HEK293 (cell line): ENCODE data around the gene TAF5.

Experiments
- GLI4 ChIP-seq: fragments of 450-650 bp; formaldehyde crosslinking; IDR thresholded peaks from 2 replicates; pipeline ENCODE4 v1.5.1; 2016; ENCODE audit warnings: missing biosample characterization, missing genetic modification characterization
- SCRT1 ChIP-seq: fragments of 450-650 bp; formaldehyde crosslinking; IDR thresholded peaks from 2 replicates; pipeline ENCODE4 v1.5.1; 2016; ENCODE audit warnings: missing biosample characterization, missing genetic modification characterization, borderline replicate concordance
- SCRT2 ChIP-seq: fragments of 450-650 bp; formaldehyde crosslinking; IDR thresholded peaks from 2 replicates; pipeline ENCODE4 v1.5.1; 2016; ENCODE audit warnings: missing biosample characterization, missing genetic modification characterization
- SP3 ChIP-seq: fragments of 450-650 bp; formaldehyde crosslinking; IDR thresholded peaks from 2 replicates; pipeline ENCODE4 v1.5.1; 2016; ENCODE audit warnings: missing biosample characterization, missing genetic modification characterization
- ZNF146 ChIP-seq: fragments of 450-650 bp; formaldehyde crosslinking; IDR thresholded peaks from 2 replicates; pipeline ENCODE4 v1.5.1; 2016; ENCODE audit warnings: missing biosample characterization, missing genetic modification characterization
- ZNF184 ChIP-seq: fragments of 450-650 bp; IDR thresholded peaks from 2 replicates; pipeline ENCODE4 v1.5.1; 2018; ENCODE audit warnings: missing biosample characterization, mild to moderate bottlenecking, missing genetic modification characterization
- ZNF274 ChIP-seq, 2 experiments: fragments of 200-500 bp in 1 of 2; fragments of 450-650 bp in 1 of 2; sonication (Bioruptor generic) in 1 of 2; formaldehyde crosslinking in 1 of 2; IDR thresholded peaks; 2 replicates each; pipeline versions ENCODE4 v1.5.1 to v1.6.1; 2014 to 2016; ENCODE audit warnings: borderline replicate concordance in 1 of 2, inconsistent platforms in 1 of 2, low read length in 1 of 2, missing biosample characterization in 1 of 2, missing genetic modification characterization in 1 of 2
- ZNF292 ChIP-seq: fragments of 450-650 bp; formaldehyde crosslinking; IDR thresholded peaks from 2 replicates; pipeline ENCODE4 v1.5.1; 2016; ENCODE audit warnings: low read depth, missing biosample characterization, missing genetic modification characterization, borderline replicate concordance
- ZNF311 ChIP-seq: fragments of 450-650 bp; formaldehyde crosslinking; IDR thresholded peaks from 2 replicates; pipeline ENCODE4 v1.5.1; 2017; ENCODE audit warnings: missing biosample characterization, missing genetic modification characterization, borderline replicate concordance
- ZNF404 ChIP-seq: fragments of 450-650 bp; formaldehyde crosslinking; IDR thresholded peaks from 2 replicates; pipeline ENCODE4 v1.5.1; 2017; ENCODE audit warnings: missing biosample characterization, missing genetic modification characterization
- ZNF501 ChIP-seq: fragments of 450-650 bp; formaldehyde crosslinking; IDR thresholded peaks from 2 replicates; pipeline ENCODE4 v1.5.1; 2016; ENCODE audit warnings: missing biosample characterization, missing genetic modification characterization
- ZNF510 ChIP-seq: fragments of 450-650 bp; formaldehyde crosslinking; IDR thresholded peaks from 2 replicates; pipeline ENCODE4 v1.5.1; 2018; ENCODE audit warnings: mild to moderate bottlenecking, missing genetic modification characterization, missing biosample characterization; ENCODE audit not compliant: insufficient replicate concordance
- ZNF560 ChIP-seq: fragments of 450-650 bp; formaldehyde crosslinking; IDR thresholded peaks from 2 replicates; pipeline ENCODE4 v1.5.1; 2017; ENCODE audit warnings: missing biosample characterization, missing genetic modification characterization, borderline replicate concordance
- ZNF571 ChIP-seq: fragments of 450-650 bp; formaldehyde crosslinking; IDR thresholded peaks from 2 replicates; pipeline ENCODE4 v1.5.0; 2017; ENCODE audit warnings: missing biosample characterization, missing genetic modification characterization
- ZNF664 ChIP-seq: fragments of 450-650 bp; formaldehyde crosslinking; IDR thresholded peaks from 2 replicates; pipeline ENCODE4 v1.5.1; 2016; ENCODE audit warnings: missing biosample characterization, missing genetic modification characterization
- ZNF707 ChIP-seq: fragments of 450-650 bp; formaldehyde crosslinking; IDR thresholded peaks from 2 replicates; pipeline ENCODE4 v1.5.1; 2016; ENCODE audit warnings: missing biosample characterization, missing genetic modification characterization
- ZNF776 ChIP-seq: fragments of 450-650 bp; formaldehyde crosslinking; IDR thresholded peaks from 2 replicates; pipeline ENCODE4 v1.5.0; 2017; ENCODE audit warnings: missing biosample characterization, missing genetic modification characterization, borderline replicate concordance
- ZNF792 ChIP-seq: fragments of 450-650 bp; formaldehyde crosslinking; IDR thresholded peaks from 2 replicates; pipeline ENCODE4 v1.5.1; 2016; ENCODE audit warnings: missing biosample characterization, missing genetic modification characterization
- ZSCAN23 ChIP-seq: fragments of 450-650 bp; formaldehyde crosslinking; IDR thresholded peaks from 2 replicates; pipeline ENCODE4 v1.5.1; 2016; ENCODE audit warnings: missing biosample characterization, missing genetic modification characterization
- TF ChIP-seq, protein P1 (sequence below): fragments of 450-650 bp; formaldehyde crosslinking; IDR thresholded peaks from 2 replicates; pipeline ENCODE4 v1.5.1; 2016; ENCODE audit warnings: missing biosample characterization, missing genetic modification characterization
- TF ChIP-seq, protein P2 (sequence below): fragments of 450-650 bp; formaldehyde crosslinking; IDR thresholded peaks from 2 replicates; pipeline ENCODE4 v1.5.1; 2016; ENCODE audit warnings: missing biosample characterization, missing genetic modification characterization
- TF ChIP-seq, protein P3 (sequence below): fragments of 450-650 bp; formaldehyde crosslinking; IDR thresholded peaks from 2 replicates; pipeline ENCODE4 v1.5.1; 2016; ENCODE audit warnings: missing biosample characterization, missing genetic modification characterization
- TF ChIP-seq, protein P4 (sequence below): fragments of 450-650 bp; formaldehyde crosslinking; conservative IDR thresholded peaks from 2 replicates; pipeline ENCODE4 v1.5.1; 2016; ENCODE audit warnings: low read depth, missing biosample characterization, missing genetic modification characterization
- TF ChIP-seq, protein P5 (sequence below): fragments of 450-650 bp; formaldehyde crosslinking; IDR thresholded peaks from 2 replicates; pipeline ENCODE4 v1.5.1; 2016; ENCODE audit warnings: missing biosample characterization, missing genetic modification characterization, borderline replicate concordance
- TF ChIP-seq, protein P6 (sequence below): fragments of 450-650 bp; formaldehyde crosslinking; IDR thresholded peaks from 2 replicates; pipeline ENCODE4 v1.5.1; 2016; ENCODE audit warnings: missing biosample characterization, missing genetic modification characterization

TAF5 gene

DNA sequence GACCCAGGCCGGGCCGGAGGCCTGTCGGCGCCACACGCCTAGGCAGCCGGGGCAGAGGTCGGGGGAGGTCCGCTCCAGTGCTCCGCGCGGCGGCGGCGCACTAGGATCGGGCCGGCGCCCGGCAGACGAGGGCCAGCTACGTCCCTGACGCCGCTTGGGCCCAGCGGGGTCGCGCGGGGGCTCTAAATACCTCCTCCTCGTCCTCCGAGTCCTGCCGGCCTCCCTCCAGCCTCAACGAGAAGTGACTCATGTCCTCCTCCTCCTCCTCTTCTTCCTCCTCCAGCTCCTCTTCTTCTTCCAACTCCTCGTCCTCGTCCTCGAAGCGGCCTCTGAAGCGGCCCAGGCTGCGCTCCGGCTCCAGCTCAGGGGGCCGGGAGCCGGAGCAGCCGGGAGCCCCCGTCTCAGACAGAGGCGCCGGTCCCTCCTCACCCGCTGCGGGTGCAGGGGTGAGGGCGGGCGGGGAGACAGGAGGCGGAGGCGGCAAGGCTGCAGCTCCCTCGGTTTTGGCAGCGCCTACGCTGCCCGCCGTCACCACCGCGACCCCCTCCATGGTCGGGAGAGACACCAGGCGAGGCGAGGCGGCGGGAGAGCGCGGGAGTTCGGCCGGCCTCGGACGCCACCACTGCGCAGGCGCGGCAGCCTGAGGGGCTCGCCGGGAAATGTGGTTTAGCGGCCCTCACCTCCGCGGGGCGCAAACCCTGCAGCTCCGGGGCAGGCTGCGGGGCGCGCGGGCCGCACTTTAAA lies 17.1 kb upstream of the TAF5 start, which contains the start of gene PCGF6 (continued):
- TF ChIP-seq ZNF792 (tag by site-specific recombination): no peak
- TF ChIP-seq ZSCAN23 (tag by site-specific recombination): peak; percentile 41; the same call in 1 of the 2 replicates
- TF ChIP-seq ZNF404 (tag by site-specific recombination): no peak
- no peak for TF ChIP-seq ZNF184
- TF ChIP-seq ZNF664: no peak
- TF ChIP-seq, protein P1, sequence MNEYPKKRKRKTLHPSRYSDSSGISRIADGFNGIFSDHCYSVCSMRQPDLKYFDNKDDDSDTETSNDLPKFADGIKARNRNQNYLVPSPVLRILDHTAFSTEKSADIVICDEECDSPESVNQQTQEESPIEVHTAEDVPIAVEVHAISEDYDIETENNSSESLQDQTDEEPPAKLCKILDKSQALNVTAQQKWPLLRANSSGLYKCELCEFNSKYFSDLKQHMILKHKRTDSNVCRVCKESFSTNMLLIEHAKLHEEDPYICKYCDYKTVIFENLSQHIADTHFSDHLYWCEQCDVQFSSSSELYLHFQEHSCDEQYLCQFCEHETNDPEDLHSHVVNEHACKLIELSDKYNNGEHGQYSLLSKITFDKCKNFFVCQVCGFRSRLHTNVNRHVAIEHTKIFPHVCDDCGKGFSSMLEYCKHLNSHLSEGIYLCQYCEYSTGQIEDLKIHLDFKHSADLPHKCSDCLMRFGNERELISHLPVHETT (tag by site-specific recombination): no peak
- TF ChIP-seq SCRT1 (tag by site-specific recombination): no peak
- no peak for TF ChIP-seq ZNF510 (tag by site-specific recombination)
- TF ChIP-seq ZNF560 (tag by site-specific recombination): no peak
- no peak for TF ChIP-seq ZNF146
- 0 out of 2 replicates have a peak, but pooled peaks have one; percentile 49 for TF ChIP-seq GLI4 (tag by site-specific recombination)
- no peak for TF ChIP-seq ZNF571
- no peak for TF ChIP-seq ZNF311
- no peak for TF ChIP-seq ZNF707 (tag by site-specific recombination)
- TF ChIP-seq, protein P2, sequence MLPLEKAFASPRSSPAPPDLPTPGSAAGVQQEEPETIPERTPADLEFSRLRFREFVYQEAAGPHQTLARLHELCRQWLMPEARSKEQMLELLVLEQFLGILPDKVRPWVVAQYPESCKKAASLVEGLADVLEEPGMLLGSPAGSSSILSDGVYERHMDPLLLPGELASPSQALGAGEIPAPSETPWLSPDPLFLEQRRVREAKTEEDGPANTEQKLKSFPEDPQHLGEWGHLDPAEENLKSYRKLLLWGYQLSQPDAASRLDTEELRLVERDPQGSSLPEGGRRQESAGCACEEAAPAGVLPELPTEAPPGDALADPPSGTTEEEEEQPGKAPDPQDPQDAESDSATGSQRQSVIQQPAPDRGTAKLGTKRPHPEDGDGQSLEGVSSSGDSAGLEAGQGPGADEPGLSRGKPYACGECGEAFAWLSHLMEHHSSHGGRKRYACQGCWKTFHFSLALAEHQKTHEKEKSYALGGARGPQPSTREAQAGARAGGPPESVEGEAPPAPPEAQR (tag by site-specific recombination): no peak
- TF ChIP-seq, protein P3, sequence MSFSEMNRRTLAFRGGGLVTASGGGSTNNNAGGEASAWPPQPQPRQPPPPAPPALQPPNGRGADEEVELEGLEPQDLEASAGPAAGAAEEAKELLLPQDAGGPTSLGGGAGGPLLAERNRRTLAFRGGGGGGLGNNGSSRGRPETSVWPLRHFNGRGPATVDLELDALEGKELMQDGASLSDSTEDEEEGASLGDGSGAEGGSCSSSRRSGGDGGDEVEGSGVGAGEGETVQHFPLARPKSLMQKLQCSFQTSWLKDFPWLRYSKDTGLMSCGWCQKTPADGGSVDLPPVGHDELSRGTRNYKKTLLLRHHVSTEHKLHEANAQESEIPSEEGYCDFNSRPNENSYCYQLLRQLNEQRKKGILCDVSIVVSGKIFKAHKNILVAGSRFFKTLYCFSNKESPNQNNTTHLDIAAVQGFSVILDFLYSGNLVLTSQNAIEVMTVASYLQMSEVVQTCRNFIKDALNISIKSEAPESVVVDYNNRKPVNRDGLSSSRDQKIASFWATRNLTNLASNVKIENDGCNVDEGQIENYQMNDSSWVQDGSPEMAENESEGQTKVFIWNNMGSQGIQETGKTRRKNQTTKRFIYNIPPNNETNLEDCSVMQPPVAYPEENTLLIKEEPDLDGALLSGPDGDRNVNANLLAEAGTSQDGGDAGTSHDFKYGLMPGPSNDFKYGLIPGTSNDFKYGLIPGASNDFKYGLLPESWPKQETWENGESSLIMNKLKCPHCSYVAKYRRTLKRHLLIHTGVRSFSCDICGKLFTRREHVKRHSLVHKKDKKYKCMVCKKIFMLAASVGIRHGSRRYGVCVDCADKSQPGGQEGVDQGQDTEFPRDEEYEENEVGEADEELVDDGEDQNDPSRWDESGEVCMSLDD (tag by site-specific recombination): peak; percentile 59; the same call in 1 of the 2 replicates
- no peak for TF ChIP-seq SP3 (tag by site-specific recombination)
- no peak for TF ChIP-seq ZNF776 (tag by site-specific recombination)
- TF ChIP-seq, protein P4, sequence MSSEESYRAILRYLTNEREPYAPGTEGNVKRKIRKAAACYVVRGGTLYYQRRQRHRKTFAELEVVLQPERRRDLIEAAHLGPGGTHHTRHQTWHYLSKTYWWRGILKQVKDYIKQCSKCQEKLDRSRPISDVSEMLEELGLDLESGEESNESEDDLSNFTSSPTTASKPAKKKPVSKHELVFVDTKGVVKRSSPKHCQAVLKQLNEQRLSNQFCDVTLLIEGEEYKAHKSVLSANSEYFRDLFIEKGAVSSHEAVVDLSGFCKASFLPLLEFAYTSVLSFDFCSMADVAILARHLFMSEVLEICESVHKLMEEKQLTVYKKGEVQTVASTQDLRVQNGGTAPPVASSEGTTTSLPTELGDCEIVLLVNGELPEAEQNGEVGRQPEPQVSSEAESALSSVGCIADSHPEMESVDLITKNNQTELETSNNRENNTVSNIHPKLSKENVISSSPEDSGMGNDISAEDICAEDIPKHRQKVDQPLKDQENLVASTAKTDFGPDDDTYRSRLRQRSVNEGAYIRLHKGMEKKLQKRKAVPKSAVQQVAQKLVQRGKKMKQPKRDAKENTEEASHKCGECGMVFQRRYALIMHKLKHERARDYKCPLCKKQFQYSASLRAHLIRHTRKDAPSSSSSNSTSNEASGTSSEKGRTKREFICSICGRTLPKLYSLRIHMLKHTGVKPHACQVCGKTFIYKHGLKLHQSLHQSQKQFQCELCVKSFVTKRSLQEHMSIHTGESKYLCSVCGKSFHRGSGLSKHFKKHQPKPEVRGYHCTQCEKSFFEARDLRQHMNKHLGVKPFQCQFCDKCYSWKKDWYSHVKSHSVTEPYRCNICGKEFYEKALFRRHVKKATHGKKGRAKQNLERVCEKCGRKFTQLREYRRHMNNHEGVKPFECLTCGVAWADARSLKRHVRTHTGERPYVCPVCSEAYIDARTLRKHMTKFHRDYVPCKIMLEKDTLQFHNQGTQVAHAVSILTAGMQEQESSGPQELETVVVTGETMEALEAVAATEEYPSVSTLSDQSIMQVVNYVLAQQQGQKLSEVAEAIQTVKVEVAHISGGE (tag by site-specific recombination): no peak
- TF ChIP-seq ZNF274 (IDR thresholded peaks at IDR 0.05; ENCODE audit: low read length): no peak
- TF ChIP-seq ZNF274 (tag by site-specific recombination; IDR thresholded peaks at IDR 0.05; ENCODE audit: borderline replicate concordance): no peak
- TF ChIP-seq ZNF292 (tag by site-specific recombination): no peak
- TF ChIP-seq, protein P5, sequence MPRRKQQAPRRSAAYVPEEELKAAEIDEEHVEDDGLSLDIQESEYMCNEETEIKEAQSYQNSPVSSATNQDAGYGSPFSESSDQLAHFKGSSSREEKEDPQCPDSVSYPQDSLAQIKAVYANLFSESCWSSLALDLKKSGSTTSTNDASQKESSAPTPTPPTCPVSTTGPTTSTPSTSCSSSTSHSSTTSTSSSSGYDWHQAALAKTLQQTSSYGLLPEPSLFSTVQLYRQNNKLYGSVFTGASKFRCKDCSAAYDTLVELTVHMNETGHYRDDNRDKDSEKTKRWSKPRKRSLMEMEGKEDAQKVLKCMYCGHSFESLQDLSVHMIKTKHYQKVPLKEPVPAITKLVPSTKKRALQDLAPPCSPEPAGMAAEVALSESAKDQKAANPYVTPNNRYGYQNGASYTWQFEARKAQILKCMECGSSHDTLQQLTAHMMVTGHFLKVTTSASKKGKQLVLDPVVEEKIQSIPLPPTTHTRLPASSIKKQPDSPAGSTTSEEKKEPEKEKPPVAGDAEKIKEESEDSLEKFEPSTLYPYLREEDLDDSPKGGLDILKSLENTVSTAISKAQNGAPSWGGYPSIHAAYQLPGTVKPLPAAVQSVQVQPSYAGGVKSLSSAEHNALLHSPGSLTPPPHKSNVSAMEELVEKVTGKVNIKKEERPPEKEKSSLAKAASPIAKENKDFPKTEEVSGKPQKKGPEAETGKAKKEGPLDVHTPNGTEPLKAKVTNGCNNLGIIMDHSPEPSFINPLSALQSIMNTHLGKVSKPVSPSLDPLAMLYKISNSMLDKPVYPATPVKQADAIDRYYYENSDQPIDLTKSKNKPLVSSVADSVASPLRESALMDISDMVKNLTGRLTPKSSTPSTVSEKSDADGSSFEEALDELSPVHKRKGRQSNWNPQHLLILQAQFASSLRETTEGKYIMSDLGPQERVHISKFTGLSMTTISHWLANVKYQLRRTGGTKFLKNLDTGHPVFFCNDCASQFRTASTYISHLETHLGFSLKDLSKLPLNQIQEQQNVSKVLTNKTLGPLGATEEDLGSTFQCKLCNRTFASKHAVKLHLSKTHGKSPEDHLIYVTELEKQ (tag by site-specific recombination): no peak
- TF ChIP-seq, protein P6, sequence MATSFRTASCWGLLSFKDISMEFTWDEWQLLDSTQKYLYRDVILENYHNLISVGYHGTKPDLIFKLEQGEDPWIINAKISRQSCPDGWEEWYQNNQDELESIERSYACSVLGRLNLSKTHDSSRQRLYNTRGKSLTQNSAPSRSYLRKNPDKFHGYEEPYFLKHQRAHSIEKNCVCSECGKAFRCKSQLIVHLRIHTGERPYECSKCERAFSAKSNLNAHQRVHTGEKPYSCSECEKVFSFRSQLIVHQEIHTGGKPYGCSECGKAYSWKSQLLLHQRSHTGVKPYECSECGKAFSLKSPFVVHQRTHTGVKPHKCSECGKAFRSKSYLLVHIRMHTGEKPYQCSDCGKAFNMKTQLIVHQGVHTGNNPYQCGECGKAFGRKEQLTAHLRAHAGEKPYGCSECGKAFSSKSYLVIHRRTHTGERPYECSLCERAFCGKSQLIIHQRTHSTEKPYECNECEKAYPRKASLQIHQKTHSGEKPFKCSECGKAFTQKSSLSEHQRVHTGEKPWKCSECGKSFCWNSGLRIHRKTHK (tag by site-specific recombination): no peak
- TF ChIP-seq ZNF501 (tag by site-specific recombination): no peak
- no peak for TF ChIP-seq SCRT2 (tag by site-specific recombination)
